ENCODE results near the gene PLA2G5. TPM values are rescaled to one million over a fixed set of nuclear protein-coding genes. Genes with fewer than 3 reads are reported as not detected.
"Not testable (repeated sequence)": the region's sequence is repeated elsewhere in the genome, so short reads cannot be mapped to it uniquely, and the experiment has no call there.

Gene PLA2G5
- total RNA-seq, 4 donors from 2014 or later = 0.87 to 4.7 (median 2.2) TPM

- Histone ChIP-seq H3K4me3 (no peak overlapping the region), H3K27ac (no peak overlapping the region), H3K9me3 (peaks cover 0 to 9% (median 1%) of the 10 kb centered on the region in 4 donors), H3K4me1 (no peaks in the 10 kb centered on the region), H3K27me3 (no peaks in the 10 kb centered on the region), H3K36me3 (no peaks in the 10 kb centered on the region)
- 57 to 62% methylated on average over 1 of the region's 1 CpG for WGBS, 2 donors
- TF ChIP-seq CTCF (IDR thresholded peaks at IDR 0.05) (no peak), POLR2A (IDR thresholded peaks at IDR 0.05) (no peak), EP300 (IDR thresholded peaks at IDR 0.05) (no peak)
- DNase-seq (ENCODE audit: low spot score in 2 of 2) = no peak
Measured at GRCh38 chr1:20047096-20047495, 22.9 kb upstream of the PLA2G5 start.

GRCh38 chr1:20048563-20048962, 21.4 kb upstream of the PLA2G5 start:
- Histone ChIP-seq H3K27ac (no peak overlapping the region), H3K4me1 (no peaks in the 10 kb centered on the region), H3K4me3 (no peak overlapping the region), H3K9me3 (peaks cover 0 to 9% (median 1%) of the 10 kb centered on the region in 4 donors), H3K27me3 (no peaks in the 10 kb centered on the region), H3K36me3 (no peaks in the 10 kb centered on the region)
- DNase-seq (ENCODE audit: low spot score in 2 of 2) = no peak
- no peak for TF ChIP-seq CTCF (IDR thresholded peaks at IDR 0.05)
- no peak for TF ChIP-seq EP300 (IDR thresholded peaks at IDR 0.05)
- TF ChIP-seq POLR2A (IDR thresholded peaks at IDR 0.05) = no peak
- WGBS, 2 donors = 47 to 58% methylated on average over 1 of the region's 1 CpG

- H3K27ac ChIP-seq; H3K27me3 ChIP-seq; H3K4me3 ChIP-seq; H3K4me1 ChIP-seq; H3K36me3 ChIP-seq; H3K9me3 ChIP-seq; DNase-seq (ENCODE audit: low spot score in 2 of 2): not testable (repeated sequence)
- 84% methylated on average over 1 of the region's 1 CpG for WGBS, 2 donors
Measured at GRCh38 chr1:20049056-20049798, 20.8 kb upstream of the PLA2G5 start.

GRCh38 chr1:20051218-20051829, 18.7 kb upstream of the PLA2G5 start:
- Histone ChIP-seq H3K36me3 (no peaks in the 10 kb centered on the region), H3K4me3 (no peak overlapping the region), H3K4me1 (no peaks in the 10 kb centered on the region), H3K9me3 (peaks cover 0 to 9% (median 1%) of the 10 kb centered on the region in 4 donors), H3K27ac (no peak overlapping the region), H3K27me3 (no peaks in the 10 kb centered on the region)
- TF ChIP-seq POLR2A (IDR thresholded peaks at IDR 0.05) = no peak
- TF ChIP-seq EP300 (IDR thresholded peaks at IDR 0.05) = no peak
- no peak for DNase-seq (ENCODE audit: low spot score in 2 of 2)

GRCh38 chr1:20052386-20052785, 17.6 kb upstream of the PLA2G5 start:
- peaks cover 0 to under 1% (median 0%) of the 10 kb centered on the region in 4 donors for H3K4me1 ChIP-seq
- peaks cover 0 to 9% (median 1%) of the 10 kb centered on the region in 4 donors for H3K9me3 ChIP-seq
- H3K27me3 ChIP-seq = no peaks in the 10 kb centered on the region
- no peak overlapping the region for H3K27ac ChIP-seq
- no peaks in the 10 kb centered on the region for H3K36me3 ChIP-seq
- 82 to 83% methylated on average over 2 of the region's 2 CpGs for WGBS, 2 donors
- no peak for TF ChIP-seq CTCF (IDR thresholded peaks at IDR 0.05)
- no peak for TF ChIP-seq POLR2A (IDR thresholded peaks at IDR 0.05)
- no peak for TF ChIP-seq EP300 (IDR thresholded peaks at IDR 0.05)
- no peak for DNase-seq (ENCODE audit: low spot score in 2 of 2)
- no peak overlapping the region for H3K4me3 ChIP-seq

- 38 to 41% methylated on average over 5 of the region's 5 CpGs for WGBS, 2 donors
- Histone ChIP-seq H3K27ac (peak overlapping the region in 1 of 4 donors; percentile 68), H3K27me3 (no peaks in the 10 kb centered on the region), H3K36me3 (no peaks in the 10 kb centered on the region), H3K4me3 (no peak overlapping the region), H3K4me1 (peaks cover 0 to 13% (median 5%) of the 10 kb centered on the region in 4 donors), H3K9me3 (no peaks in the 10 kb centered on the region)
- DNase-seq (ENCODE audit: low spot score in 2 of 2) = no peak
- TF ChIP-seq POLR2A (IDR thresholded peaks at IDR 0.05) (no peak), EP300 (IDR thresholded peaks at IDR 0.05) (no peak), CTCF (IDR thresholded peaks at IDR 0.05) (no peak)
Measured at GRCh38 chr1:20057886-20058420, 12.0 kb upstream of the PLA2G5 start.
